Measurements from ENCODE around the gene ARF4. TPM values are rescaled to one million over a fixed set of nuclear protein-coding genes. Genes with fewer than 3 reads are reported as not detected.

ARF4 gene
- total RNA-seq, 1 donor from 2014 or later, result 161 TPM

DNA sequence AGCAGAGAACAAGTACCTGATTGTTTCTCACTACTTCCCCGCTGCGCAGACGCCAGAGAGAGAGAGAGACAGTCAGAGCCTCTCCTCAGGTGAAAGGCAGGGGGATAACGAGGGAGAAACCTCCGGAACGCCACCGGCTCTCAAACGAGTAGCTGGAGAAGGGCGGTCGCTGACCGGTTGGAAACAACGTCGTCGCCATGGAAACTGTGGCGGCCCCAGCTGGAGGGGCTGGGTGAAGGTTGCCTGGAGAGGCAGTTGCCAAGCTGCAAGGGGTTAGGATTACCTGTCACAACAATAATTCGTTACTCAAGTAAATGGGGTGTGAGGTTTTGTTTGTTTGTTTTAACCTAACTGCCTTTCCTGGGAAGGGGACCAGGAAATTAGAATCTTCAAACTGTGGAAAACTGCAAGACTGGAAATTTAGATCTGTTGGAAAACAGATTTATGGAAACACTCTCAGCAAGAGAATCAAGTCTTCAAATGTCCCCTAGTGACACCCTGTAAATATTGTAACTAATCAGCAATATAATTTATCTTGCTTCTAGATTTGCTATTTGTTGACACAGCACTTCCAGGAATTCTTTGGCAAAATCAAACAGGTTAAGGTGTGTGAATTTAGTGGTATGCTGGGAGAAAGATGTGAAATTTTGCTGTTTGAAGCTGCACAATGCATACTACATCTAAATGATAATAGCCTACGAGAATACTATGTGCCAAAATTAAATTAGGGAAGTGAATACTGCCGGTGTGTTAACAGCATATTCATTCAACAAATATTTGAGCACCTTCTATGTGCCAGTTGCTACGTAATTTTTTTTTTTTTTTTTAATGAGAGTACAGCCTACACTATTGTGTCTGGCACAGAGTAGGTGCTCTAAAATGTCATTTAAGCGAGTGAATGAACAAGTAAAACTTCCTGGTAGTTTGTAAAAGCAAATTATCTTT is 52.7 kb downstream of the ARF4 start, which contains the start of gene DNAH12:
Gene DNAH12 (minus strand): TSS at position 164 of the 945 bp plus-strand sequence. CDS start 1,474 bp downstream, outside the sequence.
- peak within 1 kb of the TSS; percentile 31 for H3K4me3 Mint-ChIP-seq (ENCODE audit: unreplicated experiment)
- TF ChIP-seq, protein P1, sequence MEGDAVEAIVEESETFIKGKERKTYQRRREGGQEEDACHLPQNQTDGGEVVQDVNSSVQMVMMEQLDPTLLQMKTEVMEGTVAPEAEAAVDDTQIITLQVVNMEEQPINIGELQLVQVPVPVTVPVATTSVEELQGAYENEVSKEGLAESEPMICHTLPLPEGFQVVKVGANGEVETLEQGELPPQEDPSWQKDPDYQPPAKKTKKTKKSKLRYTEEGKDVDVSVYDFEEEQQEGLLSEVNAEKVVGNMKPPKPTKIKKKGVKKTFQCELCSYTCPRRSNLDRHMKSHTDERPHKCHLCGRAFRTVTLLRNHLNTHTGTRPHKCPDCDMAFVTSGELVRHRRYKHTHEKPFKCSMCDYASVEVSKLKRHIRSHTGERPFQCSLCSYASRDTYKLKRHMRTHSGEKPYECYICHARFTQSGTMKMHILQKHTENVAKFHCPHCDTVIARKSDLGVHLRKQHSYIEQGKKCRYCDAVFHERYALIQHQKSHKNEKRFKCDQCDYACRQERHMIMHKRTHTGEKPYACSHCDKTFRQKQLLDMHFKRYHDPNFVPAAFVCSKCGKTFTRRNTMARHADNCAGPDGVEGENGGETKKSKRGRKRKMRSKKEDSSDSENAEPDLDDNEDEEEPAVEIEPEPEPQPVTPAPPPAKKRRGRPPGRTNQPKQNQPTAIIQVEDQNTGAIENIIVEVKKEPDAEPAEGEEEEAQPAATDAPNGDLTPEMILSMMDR (IDR thresholded peaks at IDR 0.05; ENCODE audit: unreplicated experiment), result no peak
- DNase-seq (ENCODE audit: low spot score), result peak; percentile 89
- H3K9me3 Mint-ChIP-seq (ENCODE audit: unreplicated experiment), result no peaks in the 10 kb centered on the region
- H3K4me1 Mint-ChIP-seq (ENCODE audit: unreplicated experiment), result peaks cover 3% of the 10 kb centered on the region
- H3K27ac Mint-ChIP-seq (ENCODE audit: unreplicated experiment), result peak within 1 kb of the TSS; percentile 64
- H3K27me3 Mint-ChIP-seq (ENCODE audit: unreplicated experiment), result no peaks in the 10 kb centered on the region
- no peaks in the 10 kb centered on the region for H3K36me3 Mint-ChIP-seq (ENCODE audit: low read depth, unreplicated experiment)

DNA sequence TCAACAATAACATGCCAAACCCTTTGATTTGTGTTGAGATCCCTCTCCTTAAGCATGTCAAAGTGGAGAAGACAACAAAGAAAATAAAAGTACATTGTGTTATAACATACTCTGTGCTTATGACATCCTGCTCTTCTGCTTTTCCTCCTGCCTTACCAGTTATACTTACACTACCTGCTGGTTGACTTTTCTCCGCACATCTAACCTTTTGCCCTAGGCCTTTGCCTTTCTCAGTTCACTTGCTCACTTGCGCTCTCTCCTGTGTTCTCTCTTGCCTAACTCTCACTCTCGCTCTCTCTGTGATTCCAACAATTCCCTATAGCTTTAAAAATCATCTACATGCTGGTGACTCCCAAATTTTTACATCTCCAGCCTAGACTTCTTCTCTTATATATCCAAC is 58.7 kb downstream of the ARF4 start:
- Mint-ChIP-seq H3K9me3 (ENCODE audit: unreplicated experiment) (no peaks in the 10 kb centered on the region), H3K4me3 (ENCODE audit: unreplicated experiment) (no peak overlapping the region)
- TF ChIP-seq, protein P1 (IDR thresholded peaks at IDR 0.05; ENCODE audit: unreplicated experiment), result no peak

DNA sequence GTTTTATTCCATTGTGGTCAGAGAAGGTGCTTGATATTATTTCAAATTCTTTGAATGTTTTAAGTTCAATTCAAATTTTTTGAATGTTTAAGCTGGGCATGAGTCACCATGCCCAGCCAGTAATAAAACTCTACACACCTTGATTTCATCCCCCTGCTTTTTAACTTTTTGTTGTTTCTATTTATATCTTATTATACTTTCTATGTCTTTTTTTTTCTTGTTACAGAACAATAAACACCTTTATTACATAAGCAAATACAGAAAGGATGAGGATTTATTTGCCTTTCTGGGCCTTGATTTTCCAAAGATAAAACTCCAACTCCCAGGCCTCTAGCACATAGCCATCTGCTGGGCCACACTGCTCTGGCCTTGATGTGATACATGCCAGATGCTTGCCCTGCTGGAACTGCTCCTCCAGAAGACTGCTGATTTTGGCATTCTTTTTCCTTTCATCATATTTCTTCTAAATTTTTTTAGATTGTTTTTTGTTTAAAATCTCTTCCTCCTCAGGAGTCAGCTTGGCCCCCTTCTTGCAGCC is 67.0 kb downstream of the ARF4 start:
- TF ChIP-seq, protein P1 (IDR thresholded peaks at IDR 0.05; ENCODE audit: unreplicated experiment), result no peak
- Mint-ChIP-seq H3K9me3 (ENCODE audit: unreplicated experiment) (no peaks in the 10 kb centered on the region), H3K27me3 (ENCODE audit: unreplicated experiment) (peaks cover 4% of the 10 kb centered on the region), H3K27ac (ENCODE audit: unreplicated experiment) (no peak overlapping the region), H3K36me3 (ENCODE audit: low read depth, unreplicated experiment) (no peaks in the 10 kb centered on the region), H3K4me3 (ENCODE audit: unreplicated experiment) (no peak overlapping the region), H3K4me1 (ENCODE audit: unreplicated experiment) (no peaks in the 10 kb centered on the region)
- DNase-seq (ENCODE audit: low spot score), result no peak

More for the DNA sequence above, 58.7 kb downstream of the ARF4 start:
- no peaks in the 10 kb centered on the region for H3K4me1 Mint-ChIP-seq (ENCODE audit: unreplicated experiment)
- peaks cover 4% of the 10 kb centered on the region for H3K27me3 Mint-ChIP-seq (ENCODE audit: unreplicated experiment)
- DNase-seq (ENCODE audit: low spot score), result no peak
- no peaks in the 10 kb centered on the region for H3K36me3 Mint-ChIP-seq (ENCODE audit: low read depth, unreplicated experiment)
- H3K27ac Mint-ChIP-seq (ENCODE audit: unreplicated experiment), result no peak overlapping the region

Other genes starting within 250 kb of the ARF4 start
- gene DNAH12, start 53.0 kb downstream of the ARF4 start, total RNA-seq (ENCODE audit: unreplicated experiment), result 0.85 TPM
- 11.0 TPM for gene PDE12, start 41.1 kb downstream of the ARF4 start, total RNA-seq (ENCODE audit: unreplicated experiment)
- gene DENND6A, start 95.7 kb upstream of the ARF4 start, total RNA-seq (ENCODE audit: unreplicated experiment), result 25.3 TPM
- 45.7 TPM for gene SLMAP, start 159.0 kb upstream of the ARF4 start, total RNA-seq (ENCODE audit: unreplicated experiment)

All from endothelial cell (in vitro differentiated cells).